Right lung (tissue), 10 donors: ENCODE measurements around the gene LTB4R2. TPM values are rescaled to one million over a fixed set of nuclear protein-coding genes. Genes with fewer than 3 reads are reported as not detected.

Experiments used
- DNase-seq, 2 donors: peaks; one replicate each; pipeline ENCODE4 v3.0.0-alpha.2; 2013
- long read RNA-seq, 8 donors: transcript quantifications; one replicate each; lab custom pipeline, GENCODE V29; 2026
- polyA plus RNA-seq, 5 donors: library from polyadenylated mRNA; unstranded; fragments of 120-200 nt; gene quantifications; one replicate each; pipeline versions ENCODE4 v1.2.1 to v1.2.3, GENCODE V29; 2013; ENCODE audit warnings: inconsistent platforms in 1 of 5, low replicate concordance in 1 of 5; ENCODE audit not compliant: insufficient read length in 5 of 5, insufficient read depth in 1 of 5

LTB4R2 gene
- 1 to 10 TPM; 3.4 to 5.2 (median 4.7) TPM for polyA plus RNA-seq
- long read RNA-seq, donor 1, transcript LTB4R2-202 (1 exons, 3,092 nt), result major isoform, 6 of 6 reads
- long read RNA-seq, donor 1, partial matches to known transcripts, result 0 of 6 reads
- long read RNA-seq, donor 1, other reads (novel, unspliced or antisense), result 0 of 6 reads
- long read RNA-seq, donor 2, partial matches to known transcripts, result 0 of 4 reads
- long read RNA-seq, donor 2, other reads (novel, unspliced or antisense), result 0 of 4 reads
- long read RNA-seq, donor 3, transcript LTB4R2-202 (1 exons, 3,092 nt), result major isoform, 6 of 7 reads
- long read RNA-seq, donor 3, partial matches to known transcripts, result 0 of 7 reads
- long read RNA-seq, donor 3, other reads (novel, unspliced or antisense), result 0 of 7 reads
- long read RNA-seq, donor 4, transcript LTB4R2-202 (1 exons, 3,092 nt), result major isoform, 5 of 5 reads
- long read RNA-seq, donor 4, partial matches to known transcripts, result 0 of 5 reads
- long read RNA-seq, donor 4, other reads (novel, unspliced or antisense), result 0 of 5 reads
- long read RNA-seq, donor 5, transcript LTB4R2-202 (1 exons, 3,092 nt), result major isoform, 9 of 9 reads
- long read RNA-seq, donor 5, partial matches to known transcripts, result 0 of 9 reads
- long read RNA-seq, donor 5, other reads (novel, unspliced or antisense), result 0 of 9 reads
- long read RNA-seq, donor 6, transcript LTB4R2-202 (1 exons, 3,092 nt), result major isoform, 7 of 7 reads
- long read RNA-seq, donor 6, partial matches to known transcripts, result 0 of 7 reads
- long read RNA-seq, donor 6, other reads (novel, unspliced or antisense), result 0 of 7 reads
- long read RNA-seq, donor 7, transcript LTB4R2-202 (1 exons, 3,092 nt), result major isoform, 5 of 5 reads
- long read RNA-seq, donor 7, partial matches to known transcripts, result 0 of 5 reads
- long read RNA-seq, donor 7, other reads (novel, unspliced or antisense), result 0 of 5 reads
- long read RNA-seq, donor 8, partial matches to known transcripts, result 0 of 4 reads
- long read RNA-seq, donor 8, other reads (novel, unspliced or antisense), result 0 of 4 reads

GRCh38 chr14:24309538-24310264, at the start of gene LTB4R2:
TSS of gene LTB4R2 (plus strand) at chr14:24310140. CDS start at chr14:24310665, 525 bp downstream.
- no peak for DNase-seq

- DNase-seq, result no peak
Measured at GRCh38 chr14:24260780-24261157, 49.2 kb upstream of the LTB4R2 start.

GRCh38 chr14:24261256-24261968, 48.5 kb upstream of the LTB4R2 start:
- DNase-seq, result no peak

DNA sequence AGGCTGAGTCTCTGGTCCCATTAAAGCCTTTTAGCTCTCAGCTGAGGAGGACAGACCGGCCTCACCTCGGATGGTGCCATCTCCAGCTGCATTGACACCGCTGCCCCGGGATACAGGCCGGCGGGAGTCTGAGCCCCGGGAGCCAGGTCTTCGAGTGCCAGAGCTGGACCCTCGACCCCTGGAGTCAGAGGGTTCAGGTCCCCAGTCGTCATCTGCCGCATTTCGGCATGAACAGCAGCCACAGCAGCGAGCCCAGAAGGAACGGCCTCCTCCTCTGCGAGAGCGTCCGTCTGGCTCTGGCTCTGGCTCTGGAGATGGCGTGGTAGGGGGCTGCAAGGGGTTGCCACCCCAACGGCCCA, 48.0 kb upstream of the LTB4R2 start:
- no peak for DNase-seq

DNA sequence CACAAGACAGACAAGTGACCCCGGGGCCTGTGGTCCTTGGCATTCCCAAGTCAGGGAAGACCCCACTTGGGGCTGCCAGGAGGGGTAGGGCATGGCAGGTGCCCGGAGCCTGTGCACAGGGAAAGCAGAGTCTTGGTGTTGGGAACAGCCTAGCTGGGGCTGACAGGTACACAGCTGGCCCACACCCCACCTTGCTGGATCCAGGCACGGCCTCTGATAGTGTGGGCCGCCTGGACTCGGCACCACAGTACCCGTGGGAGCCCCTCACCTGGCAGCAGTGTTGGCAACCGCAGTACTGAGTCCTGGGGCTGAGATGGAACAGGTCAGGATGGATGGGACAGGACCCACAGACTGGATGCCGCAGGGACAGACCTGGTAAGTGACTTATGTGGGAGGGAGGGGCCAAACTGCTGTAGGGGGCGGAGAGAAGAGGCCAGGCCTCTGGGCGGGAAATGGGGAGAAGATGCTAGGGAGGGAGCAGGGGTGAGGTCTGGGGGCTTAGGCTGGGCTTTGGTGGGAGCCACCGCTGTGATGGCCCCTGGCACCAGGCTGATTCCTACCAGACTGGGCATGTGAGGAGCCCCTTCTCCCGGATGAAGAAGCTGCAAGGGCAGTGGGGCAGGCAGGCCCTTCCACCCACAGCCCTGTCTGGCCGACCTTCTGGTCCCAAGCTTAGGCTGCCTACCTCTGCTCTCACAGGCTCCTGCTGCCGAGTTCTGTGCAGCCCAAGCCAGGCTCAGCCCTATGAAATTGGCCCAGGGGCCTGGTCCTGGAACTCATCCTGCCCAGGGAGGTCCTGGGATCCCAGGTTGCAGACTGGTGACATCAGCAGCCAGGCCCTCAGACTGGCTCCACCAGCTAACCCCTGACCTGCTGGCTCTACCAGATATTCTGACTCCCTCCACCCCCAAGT, 46.9 kb upstream of the LTB4R2 start, which contains the start of gene TGM1:
Gene TGM1 (minus strand): TSS at position 357 of the 913 bp plus-strand sequence. CDS start 825 bp downstream, outside the sequence.
- no peak for DNase-seq

DNA sequence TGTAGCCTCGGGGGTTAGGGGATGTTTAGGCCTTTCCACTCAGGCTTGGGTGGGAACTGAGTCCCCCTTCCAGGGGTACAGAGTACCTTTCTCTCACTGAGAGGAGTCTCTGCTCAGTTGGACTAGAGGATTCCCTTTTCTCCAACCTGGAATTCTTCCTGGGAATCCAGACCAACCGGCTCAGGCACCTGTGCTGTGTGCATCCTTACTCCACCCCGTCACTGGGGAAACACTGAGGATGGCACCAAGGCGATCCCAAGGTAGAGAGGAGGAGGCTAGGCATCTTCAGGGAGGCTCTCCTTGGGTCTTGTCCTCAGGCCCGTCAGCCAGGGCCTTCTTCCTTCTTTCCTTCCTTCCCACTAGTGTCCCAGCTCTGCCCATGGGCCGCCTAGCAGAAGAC, 46.1 kb upstream of the LTB4R2 start:
- DNase-seq, result no peak

DNA sequence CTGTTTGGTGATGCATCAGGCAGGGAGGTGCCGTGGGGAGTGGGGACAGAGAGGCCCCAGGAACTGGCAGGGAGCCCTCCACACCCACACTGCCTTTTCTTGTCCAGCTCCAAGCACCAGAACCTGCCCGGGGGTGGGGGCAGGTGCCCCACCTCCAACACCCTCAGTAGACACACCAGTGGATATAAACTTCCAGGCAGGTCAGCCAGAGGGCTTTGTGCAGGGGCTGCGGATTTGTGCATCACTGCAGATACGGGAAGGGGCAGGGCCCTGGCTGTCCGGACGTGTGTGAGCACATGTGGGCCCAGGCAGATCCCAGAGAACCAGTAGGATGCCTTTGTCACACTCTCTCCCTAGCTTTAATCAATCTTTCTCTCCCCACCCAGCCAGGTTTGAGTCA, 45.6 kb upstream of the LTB4R2 start:
- no peak for DNase-seq

DNA sequence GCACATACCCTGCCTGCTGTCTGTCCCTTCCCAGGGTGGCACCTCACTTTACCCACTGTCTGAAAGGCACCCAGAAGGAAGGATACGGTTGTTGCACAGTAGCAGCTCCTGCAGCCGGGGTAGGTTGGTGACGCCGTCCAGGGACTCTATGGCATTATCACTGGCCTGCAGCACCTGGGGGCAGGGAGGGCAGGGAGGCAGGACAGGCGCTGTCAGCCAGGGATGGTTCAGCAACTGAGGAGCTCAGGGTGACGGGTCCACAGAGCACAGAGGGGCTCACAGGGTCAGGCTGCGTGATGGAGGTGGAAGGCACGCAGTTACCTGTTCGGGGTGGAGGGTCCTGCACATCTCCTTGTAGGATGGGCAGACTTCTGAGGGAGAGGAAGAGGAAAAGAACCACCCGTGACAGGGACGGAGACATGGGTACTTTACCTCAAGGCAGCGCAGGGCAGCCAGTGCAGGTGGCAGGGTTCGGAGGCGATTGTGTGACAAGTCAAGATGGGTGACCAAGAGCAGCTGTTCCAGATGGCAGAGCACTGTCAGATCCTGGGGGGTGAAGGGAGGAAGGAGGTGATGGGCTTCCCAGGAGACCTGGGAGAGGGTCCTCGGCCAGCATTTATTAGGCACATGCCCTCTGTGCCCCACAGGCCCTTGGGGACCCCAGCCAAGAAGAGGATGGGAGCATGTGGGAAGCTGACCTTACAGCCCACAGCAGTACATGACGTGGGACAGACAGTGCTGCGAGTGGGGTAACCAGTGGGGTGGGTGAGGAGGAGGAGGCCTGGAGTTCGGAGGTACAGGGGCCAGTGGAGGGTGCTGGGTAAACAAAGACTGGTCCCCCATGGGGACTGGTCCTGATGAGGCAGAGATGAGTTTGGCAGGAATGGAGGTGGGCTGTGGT, 43.3 kb upstream of the LTB4R2 start:
- no peak for DNase-seq

DNA sequence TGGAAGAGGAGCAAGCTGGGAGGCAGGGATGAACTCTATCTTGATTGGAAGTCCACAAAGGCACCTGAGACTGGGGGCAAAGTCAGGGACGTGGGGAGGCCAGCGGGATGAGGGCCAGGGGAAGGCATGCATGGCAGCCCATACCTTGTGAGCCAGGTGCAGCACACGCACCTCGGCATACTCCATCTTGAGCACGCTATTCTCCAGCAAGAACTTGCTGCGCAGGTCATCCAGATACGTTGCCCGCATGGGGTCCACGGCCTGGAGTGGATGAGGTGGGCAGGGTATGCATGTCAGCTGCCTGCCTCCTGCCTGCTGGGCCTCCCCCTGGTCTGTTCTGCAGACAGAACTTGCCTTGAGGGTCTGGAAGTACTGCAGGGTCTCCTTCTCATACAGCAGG, 42.4 kb upstream of the LTB4R2 start:
- no peak for DNase-seq

DNA sequence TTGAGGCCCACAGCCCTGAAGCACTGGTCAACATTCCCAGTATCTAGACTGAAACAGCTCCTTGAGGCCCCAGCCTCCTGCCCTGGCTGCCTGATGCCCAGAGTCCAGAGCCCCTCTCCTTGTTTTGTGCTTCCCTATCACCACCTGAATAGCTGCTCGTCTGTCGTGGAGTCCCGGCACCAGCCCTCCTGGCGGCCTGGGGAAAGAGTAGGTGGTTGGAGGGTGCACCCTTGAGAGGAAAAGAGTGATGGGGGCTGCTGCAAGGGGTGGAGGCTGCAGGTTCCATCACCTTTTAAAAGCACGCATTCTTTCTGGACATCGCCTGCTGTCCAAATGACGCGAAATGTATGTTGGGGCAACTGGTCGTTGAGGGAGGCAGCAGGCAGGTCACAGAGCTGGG, 41.7 kb upstream of the LTB4R2 start:
- no peak for DNase-seq

GRCh38 chr14:24269368-24269767, 40.6 kb upstream of the LTB4R2 start:
- DNase-seq, result no peak

GRCh38 chr14:24269910-24270536, 39.9 kb upstream of the LTB4R2 start:
- DNase-seq, result no peak

GRCh38 chr14:24270537-24271133, 39.3 kb upstream of the LTB4R2 start:
- no peak for DNase-seq

- DNase-seq, result peak; percentile 82 to 83
Measured at GRCh38 chr14:24271134-24271833, 38.7 kb upstream of the LTB4R2 start, which contains the start of gene RABGGTA. TSS of gene RABGGTA (minus strand) at chr14:24271597. CDS start at chr14:24271115, 482 bp downstream.

GRCh38 chr14:24271834-24272263, 38.1 kb upstream of the LTB4R2 start:
- DNase-seq, result peak in 1 of 2 donors; percentile 28

- DNase-seq, result no peak
Measured at GRCh38 chr14:24272467-24272866, 37.5 kb upstream of the LTB4R2 start.

DNA sequence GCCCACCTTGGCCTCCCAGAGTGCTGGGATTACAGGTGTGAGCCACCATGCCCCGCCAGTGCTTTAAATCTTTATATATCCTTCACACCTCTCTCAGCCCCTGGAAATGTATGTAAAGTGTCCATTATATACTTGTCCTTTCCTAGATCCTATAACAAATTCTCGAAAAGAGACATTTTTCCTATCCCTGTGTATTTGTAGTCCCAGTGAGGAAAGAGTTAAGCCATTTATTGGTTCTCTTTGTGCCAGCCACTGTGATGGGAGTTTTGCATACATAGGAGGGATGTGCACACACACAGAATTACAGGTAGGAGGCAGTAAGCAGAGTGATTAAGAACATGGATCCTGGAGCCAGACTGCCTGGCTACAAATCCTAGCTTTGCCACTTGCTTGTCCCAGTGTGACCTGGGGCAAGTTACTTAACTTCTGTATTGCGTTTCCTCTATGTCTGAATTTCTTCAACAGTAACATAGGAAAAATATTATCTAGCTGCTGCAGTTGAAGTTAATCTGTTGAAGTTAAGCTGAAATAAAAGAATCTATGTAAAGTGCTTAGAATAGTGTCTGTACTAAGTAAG, 36.4 kb upstream of the LTB4R2 start:
- no peak for DNase-seq
